Measurements from ENCODE around the gene DRC1. TPM values are rescaled to one million over a fixed set of nuclear protein-coding genes. Genes with fewer than 3 reads are reported as not detected.

DRC1 gene
- total RNA-seq, 1 donor, result 0.36 TPM

DNA sequence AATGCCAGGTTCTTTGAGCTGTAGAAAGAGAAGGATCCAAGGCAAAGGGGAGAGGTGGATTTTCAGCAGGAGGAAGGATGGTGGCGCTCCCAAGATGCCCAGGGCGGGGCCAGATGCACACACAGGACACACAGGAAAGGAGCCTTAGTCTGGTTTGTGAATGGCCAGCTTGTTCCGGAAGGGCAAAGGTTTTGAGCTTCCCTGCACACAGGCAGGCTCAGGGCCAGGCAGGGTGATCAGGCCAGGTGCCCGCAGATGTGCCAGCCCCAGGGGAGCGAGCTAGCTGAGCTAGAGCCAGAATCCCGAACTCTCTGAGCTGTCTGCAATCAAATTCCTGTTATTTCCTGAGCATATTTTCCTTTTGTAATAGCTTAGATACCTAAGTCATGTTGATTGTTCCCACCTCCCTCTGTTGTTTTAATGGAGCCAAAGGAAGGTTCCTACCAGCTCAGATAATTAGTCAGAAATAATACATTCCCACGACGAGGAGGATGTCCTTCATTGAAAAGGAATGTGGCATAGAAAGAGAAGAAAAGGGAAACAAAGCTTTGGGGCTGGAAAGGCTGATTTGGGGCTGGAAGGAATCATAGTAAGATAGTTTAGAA lies 89.9 kb downstream of the DRC1 start:
- Histone ChIP-seq H3K36me3 (ENCODE audit: insufficient read depth, low read length) (no peaks in the 10 kb centered on the region), H3K9me3 (ENCODE audit: low read depth, low read length) (no peaks in the 10 kb centered on the region), H3K4me2 (ENCODE audit: insufficient read depth, low read length) (no peak overlapping the region), H4K20me1 (ENCODE audit: insufficient read depth, low read length) (no peaks in the 10 kb centered on the region), H3K27ac (ENCODE audit: low read depth, low read length) (no peak overlapping the region), H3K4me1 (ENCODE audit: insufficient read depth, low read length) (no peaks in the 10 kb centered on the region), H3K27me3 (ENCODE audit: insufficient read depth, low read length) (peaks cover 7% of the 10 kb centered on the region), H2AFZ (ENCODE audit: low read length) (no peak overlapping the region), H3K4me3 (ENCODE audit: insufficient read depth, low read length) (no peak overlapping the region), H3K79me2 (ENCODE audit: insufficient read depth, low read length) (no peaks in the 10 kb centered on the region)
- DNase-seq (ENCODE audit: insufficient read length, low spot score, missing footprints), result no peak
- no peak for TF ChIP-seq CTCF (IDR thresholded peaks at IDR 0.05; ENCODE audit: extremely low read depth, low read depth, low read length)

DNA sequence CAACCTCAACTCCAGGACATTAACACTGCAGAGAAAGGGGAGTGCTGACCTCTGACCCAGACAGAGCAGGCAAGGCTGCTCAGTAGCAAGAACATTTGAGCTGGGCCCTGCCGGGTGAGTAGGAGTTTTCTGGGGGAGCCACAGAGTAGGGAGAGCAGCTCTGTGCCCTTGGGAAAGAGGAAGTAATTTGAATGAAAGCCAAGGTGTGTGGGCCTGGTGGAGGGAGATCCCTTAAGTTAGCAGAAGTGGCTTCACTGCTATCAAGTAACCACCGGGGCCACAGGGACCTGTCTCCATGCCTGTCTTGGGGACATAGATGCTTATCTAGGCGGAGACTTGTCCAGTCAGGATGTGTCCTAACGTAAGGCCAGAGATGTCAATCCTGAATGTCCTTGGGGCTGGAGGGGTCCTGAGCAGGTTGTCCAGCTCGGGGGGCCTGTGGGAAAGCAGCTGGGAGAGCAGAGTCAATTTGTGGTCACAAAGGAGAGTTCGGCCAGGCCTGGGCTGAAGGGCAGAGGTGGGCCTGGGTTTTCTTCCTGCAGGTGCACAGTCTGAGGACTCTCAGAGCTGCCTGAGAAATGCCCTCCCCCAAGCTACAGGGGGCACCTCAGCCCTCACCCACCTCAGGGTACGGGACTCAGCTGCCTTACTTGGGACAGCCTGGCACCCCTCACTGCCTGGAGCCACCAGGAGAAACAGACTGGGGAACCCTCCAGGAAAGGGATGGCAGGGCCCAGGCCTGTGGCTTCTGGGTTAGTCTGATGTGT lies 91.2 kb downstream of the DRC1 start:
- peaks cover 18% of the 10 kb centered on the region for H3K27me3 ChIP-seq (ENCODE audit: insufficient read depth, low read length)

DNA sequence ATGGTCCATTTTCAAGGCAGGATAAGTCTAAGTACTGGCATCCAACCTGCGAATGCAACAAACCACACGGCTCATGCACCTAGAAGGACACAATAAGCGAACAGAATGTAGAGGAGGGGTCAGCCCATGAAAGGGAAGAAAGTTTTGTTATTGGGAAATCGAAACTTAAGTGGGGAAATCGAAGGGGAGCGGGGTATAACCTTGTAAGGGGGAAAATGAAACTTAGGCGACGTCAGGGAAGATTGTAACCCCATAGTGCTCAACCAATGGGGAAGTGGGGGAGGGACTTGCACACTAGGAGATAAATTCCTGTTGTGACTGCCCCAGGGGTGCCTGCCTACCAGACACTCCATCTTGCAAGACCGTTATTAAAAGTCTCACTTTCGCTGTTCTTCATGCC lies 91.8 kb downstream of the DRC1 start:
- no peak overlapping the region for H3K27ac ChIP-seq (ENCODE audit: low read depth, low read length)
- H2AFZ ChIP-seq (ENCODE audit: low read length), result no peak overlapping the region
- no peaks in the 10 kb centered on the region for H4K20me1 ChIP-seq (ENCODE audit: insufficient read depth, low read length)
- no peak for TF ChIP-seq CTCF (IDR thresholded peaks at IDR 0.05; ENCODE audit: extremely low read depth, low read depth, low read length)
- H3K4me3 ChIP-seq (ENCODE audit: insufficient read depth, low read length), result no peak overlapping the region
- no peaks in the 10 kb centered on the region for H3K36me3 ChIP-seq (ENCODE audit: insufficient read depth, low read length)
- no peaks in the 10 kb centered on the region for H3K9me3 ChIP-seq (ENCODE audit: low read depth, low read length)
- no peak overlapping the region for H3K4me2 ChIP-seq (ENCODE audit: insufficient read depth, low read length)
- no peaks in the 10 kb centered on the region for H3K4me1 ChIP-seq (ENCODE audit: insufficient read depth, low read length)
- H3K27me3 ChIP-seq (ENCODE audit: insufficient read depth, low read length), result peaks cover 24% of the 10 kb centered on the region
- no peak for DNase-seq (ENCODE audit: insufficient read length, low spot score, missing footprints)
- H3K79me2 ChIP-seq (ENCODE audit: insufficient read depth, low read length), result no peaks in the 10 kb centered on the region

More for the DNA sequence above, 91.2 kb downstream of the DRC1 start:
- no peak for TF ChIP-seq CTCF (IDR thresholded peaks at IDR 0.05; ENCODE audit: extremely low read depth, low read depth, low read length)
- no peak overlapping the region for H2AFZ ChIP-seq (ENCODE audit: low read length)
- no peaks in the 10 kb centered on the region for H3K36me3 ChIP-seq (ENCODE audit: insufficient read depth, low read length)
- H3K4me3 ChIP-seq (ENCODE audit: insufficient read depth, low read length), result no peak overlapping the region
- no peak for DNase-seq (ENCODE audit: insufficient read length, low spot score, missing footprints)
- H3K4me1 ChIP-seq (ENCODE audit: insufficient read depth, low read length), result no peaks in the 10 kb centered on the region
- H3K9me3 ChIP-seq (ENCODE audit: low read depth, low read length), result no peaks in the 10 kb centered on the region
- no peaks in the 10 kb centered on the region for H3K79me2 ChIP-seq (ENCODE audit: insufficient read depth, low read length)
- no peak overlapping the region for H3K27ac ChIP-seq (ENCODE audit: low read depth, low read length)
- H3K4me2 ChIP-seq (ENCODE audit: insufficient read depth, low read length), result no peak overlapping the region
- H4K20me1 ChIP-seq (ENCODE audit: insufficient read depth, low read length), result no peaks in the 10 kb centered on the region

- Histone ChIP-seq H3K27ac (ENCODE audit: low read depth, low read length) (no peak overlapping the region), H3K4me1 (ENCODE audit: insufficient read depth, low read length) (no peaks in the 10 kb centered on the region), H2AFZ (ENCODE audit: low read length) (no peak overlapping the region), H4K20me1 (ENCODE audit: insufficient read depth, low read length) (no peaks in the 10 kb centered on the region), H3K4me2 (ENCODE audit: insufficient read depth, low read length) (no peak overlapping the region), H3K4me3 (ENCODE audit: insufficient read depth, low read length) (no peak overlapping the region), H3K27me3 (ENCODE audit: insufficient read depth, low read length) (peaks cover 31% of the 10 kb centered on the region), H3K9me3 (ENCODE audit: low read depth, low read length) (no peaks in the 10 kb centered on the region), H3K36me3 (ENCODE audit: insufficient read depth, low read length) (no peaks in the 10 kb centered on the region), H3K79me2 (ENCODE audit: insufficient read depth, low read length) (no peaks in the 10 kb centered on the region)
- TF ChIP-seq CTCF (IDR thresholded peaks at IDR 0.05; ENCODE audit: extremely low read depth, low read depth, low read length), result no peak
- no peak for DNase-seq (ENCODE audit: insufficient read length, low spot score, missing footprints)
These were observed 92.5 kb downstream of the DRC1 start for GRCh38 chr2:26494199-26494598.
